Endothelial cell of umbilical vein (primary cell): ENCODE measurements around the gene CYP3A5. TPM values are rescaled to one million over a fixed set of nuclear protein-coding genes. Genes with fewer than 3 reads are reported as not detected.
A peak's percentile ranks its signal among the peaks of the same experiment; 100 is the strongest.

Experiments used
- BruUV-seq: library from RNA; stranded (reverse); fragments of 400-500 nt; replicated peaks from 2 replicates; lab custom pipeline; 2021; lab: Mats Ljungman, UMichigan
- CTCF ChIA-PET: fragments of 300-600, 350-600 bp; sonication (Branson Sonifier 250); formaldehyde crosslinking; loops from one replicate; lab custom pipeline; 2021; ENCODE audit warnings: antibody characterized with exemption, inconsistent platforms; lab: Charles Lee
- POLR2A ChIA-PET: fragments of 300-600, 350-600 bp; sonication (Branson Sonifier 250); formaldehyde crosslinking; loops from one replicate; lab custom pipeline; 2021; ENCODE audit warnings: antibody characterized with exemption, inconsistent platforms; lab: Charles Lee
- DNase-seq: peaks from one replicate; pipeline ENCODE4 v3.0.0-alpha.2; 2011; ENCODE audit warnings: low read depth, low spot score
- FAIRE-seq: peaks from 2 replicates; lab custom pipeline; 2011; peaks lifted over from hg19 to GRCh38; lab: Jason Lieb, UNC
- H2AFZ ChIP-seq: 2 replicates; pipeline ENCODE4 v1.6.0; 2012; ENCODE audit warnings: low read depth, low read length, control low read depth, inconsistent platforms
- H3K27ac ChIP-seq: 2 replicates; pipeline ENCODE4 v1.5.1; 2011; ENCODE audit warnings: low read depth, mild to moderate bottlenecking, control low read depth, low read length, moderate library complexity; ENCODE audit not compliant: insufficient read depth
- H3K27me3 ChIP-seq, 2 experiments: 2 replicates each; pipeline versions ENCODE4 v1.6.0 to v1.6.1; 2011; ENCODE audit warnings: low read length in 2 of 2, mixed read lengths in 1 of 2; ENCODE audit not compliant: control insufficient read depth in 2 of 2, insufficient read depth in 2 of 2
- H3K36me3 ChIP-seq, 2 experiments: 2 replicates in 1 of 2; 3 replicates in 1 of 2; pipeline ENCODE4 v1.5.1; 2011; ENCODE audit warnings: low read length in 2 of 2, mild to moderate bottlenecking in 1 of 2, moderate library complexity in 1 of 2; ENCODE audit not compliant: control insufficient read depth in 2 of 2, insufficient read depth in 2 of 2; ENCODE audit errors: extremely low read depth in 1 of 2
- H3K4me1 ChIP-seq: 3 replicates; pipeline ENCODE4 v1.5.1; 2011; ENCODE audit warnings: mild to moderate bottlenecking, low read length; ENCODE audit not compliant: control insufficient read depth, insufficient read depth; ENCODE audit errors: extremely low read depth
- H3K4me2 ChIP-seq: 2 replicates; pipeline ENCODE4 v1.6.1; 2011; ENCODE audit warnings: low read length, control low read depth, mixed read lengths; ENCODE audit not compliant: insufficient read depth
- H3K4me3 ChIP-seq, 3 experiments: fragments of 200-600 bp in 1 of 3; sonication (generic), shearing (Covaris generic) in 1 of 3; replicated peaks in 1 of 3; 2 replicates each; pipeline ENCODE4 v1.5.1; 2011 to 2016; ENCODE audit warnings: control low read depth in 3 of 3, low read length in 3 of 3, mild to moderate bottlenecking in 2 of 3, inconsistent platforms in 1 of 3, low read depth in 1 of 3, moderate library complexity in 1 of 3; ENCODE audit not compliant: insufficient read depth in 1 of 3
- H3K79me2 ChIP-seq: 2 replicates; pipeline ENCODE4 v1.6.0; 2012; ENCODE audit warnings: low read length, inconsistent platforms; ENCODE audit not compliant: control insufficient read depth, insufficient read depth
- H3K9ac ChIP-seq: replicated peaks from 2 replicates; pipeline ENCODE3; 2011; ENCODE audit warnings: low read length, control low read depth; ENCODE audit not compliant: insufficient read depth; ENCODE audit errors: extremely low read depth
- H3K9me1 ChIP-seq: replicated peaks from 3 replicates; pipeline ENCODE4 v1.6.0; 2011; ENCODE audit warnings: mild to moderate bottlenecking, low read length; ENCODE audit not compliant: control insufficient read depth, insufficient read depth; ENCODE audit errors: extremely low read depth
- H3K9me3 ChIP-seq: replicated peaks from 2 replicates; pipeline ENCODE4 v1.5.1; 2012; ENCODE audit warnings: low read length, inconsistent platforms; ENCODE audit not compliant: control insufficient read depth, insufficient read depth
- H4K20me1 ChIP-seq: replicated peaks from 2 replicates; pipeline ENCODE3; 2011; ENCODE audit warnings: mild to moderate bottlenecking, low read length; ENCODE audit not compliant: control insufficient read depth, insufficient read depth; ENCODE audit errors: extremely low read depth
- CTCF ChIP-seq, 2 donors: IDR thresholded peaks; 1 replicate in 1 of 2; 2 replicates in 1 of 2; pipeline ENCODE4 v1.5.1; 2011; ENCODE audit warnings: low read length in 2 of 2, mild to moderate bottlenecking in 2 of 2, moderate library complexity in 2 of 2, control low read depth in 1 of 2, inconsistent platforms in 1 of 2, low read depth in 1 of 2; ENCODE audit not compliant: insufficient read depth in 1 of 2; ENCODE audit errors: extremely low read depth in 1 of 2
- EZH2 ChIP-seq: IDR thresholded peaks from 2 replicates; pipeline ENCODE4 v1.6.1; 2012; ENCODE audit warnings: borderline replicate concordance, low read depth, mild to moderate bottlenecking, moderate library complexity, low read length, inconsistent platforms; ENCODE audit not compliant: severe bottlenecking
- FOS ChIP-seq: IDR thresholded peaks from 2 replicates; pipeline ENCODE4 v1.6.1; 2011; ENCODE audit warnings: mild to moderate bottlenecking, low read length, moderate library complexity, borderline replicate concordance; ENCODE audit not compliant: insufficient read depth
- GATA2 ChIP-seq: IDR thresholded peaks from 2 replicates; pipeline ENCODE4 v1.7.0; 2011; ENCODE audit warnings: low read depth, mild to moderate bottlenecking, moderate library complexity, mixed read lengths, low read length; ENCODE audit not compliant: insufficient read length, insufficient read depth
- JUN ChIP-seq: IDR thresholded peaks from 2 replicates; pipeline ENCODE4 v1.6.1; 2011; ENCODE audit warnings: borderline replicate concordance, low read depth; ENCODE audit not compliant: insufficient read length, insufficient read depth
- MAX ChIP-seq: IDR thresholded peaks from 2 replicates; pipeline ENCODE4 v1.6.1; 2011; ENCODE audit not compliant: insufficient read depth, insufficient read length
- MYC ChIP-seq: IDR thresholded peaks from one replicate; pipeline ENCODE4 v1.6.1; 2011; ENCODE audit warnings: mild to moderate bottlenecking, low read depth, low read length
- POLR2A ChIP-seq: IDR thresholded peaks from 2 replicates; pipeline ENCODE4 v1.6.1; 2012; ENCODE audit warnings: low read depth, mild to moderate bottlenecking, control low read depth, low read length
- POLR2AphosphoS5 ChIP-seq: IDR thresholded peaks from 2 replicates; pipeline ENCODE4 v1.6.1; 2012; ENCODE audit warnings: low read depth, mild to moderate bottlenecking, control low read depth, low read length, moderate library complexity; ENCODE audit not compliant: insufficient read depth
- dilution Hi-C: fragments of 300-500 bp; cut with MboI; formaldehyde crosslinking; loops from one replicate; pipeline ENCODE4 v1.15.0; 2019; ENCODE audit warnings: low sequenced_read_pairs; ENCODE audit not compliant: extremely low pct_ligation_motif_present
- intact Hi-C: fragments of 100-400 bp; cut with micrococcal nuclease; formaldehyde crosslinking; loops from one replicate; pipeline ENCODE4 v1.10.0; 2022
- polyA plus RNA-seq, 4 experiments: library from polyadenylated mRNA; depleted of rRNA in 3 of 4; stranded (reverse) in 3 of 4; unstranded in 1 of 4; fragments of >200 nt; gene quantifications; 2 replicates each; pipeline versions ENCODE4 v1.2.1 to v1.2.3, GENCODE V29; 2011 to 2012; ENCODE audit warnings: missing spikeins in 1 of 4
- total RNA-seq: library from RNA; stranded (reverse); gene quantifications from 2 replicates; pipeline ENCODE4 v1.2.3, GENCODE V29; 2021

Gene CYP3A5
- total and polyA plus RNA-seq, 2 donors (not counting 3 experiments of a cell fraction or from before 2014, with no cell fraction given): not detected

GRCh38 chr7:99615989-99616358 is 63.8 kb downstream of the CYP3A5 start:
- POLR2A ChIA-PET: no interaction called here
- no peaks in the 10 kb centered on the region for H3K9me1 ChIP-seq
- DNase-seq: no peak
- peak overlapping the region in 1 of 3 experiments; percentile 75 for H3K4me3 ChIP-seq
- no peaks in the 10 kb centered on the region for H3K9me3 ChIP-seq
- no peaks in the 10 kb centered on the region for H4K20me1 ChIP-seq
- CTCF ChIA-PET: interaction anchor here (0.9 to 3.6 kb wide), 7 partner anchors 8 to 207 kb away, joined by 3 to 18 read pairs (median 6); partner anchors contain the start of genes BUD31, PDAP1, TMEM225B and ZNF655
- peaks cover 10% of the 10 kb centered on the region for H3K79me2 ChIP-seq
- H2AFZ ChIP-seq: peak overlapping the region; percentile 99
- no TSS peak for BruUV-seq
- peaks cover 9% of the 10 kb centered on the region for H3K4me1 ChIP-seq
- H3K36me3 ChIP-seq: peaks cover 0 to 15% of the 10 kb centered on the region in 2 experiments
- no peak for FAIRE-seq
- dilution Hi-C loops: no loop called here
- H3K27me3 ChIP-seq: peaks cover 0 to 3% of the 10 kb centered on the region in 2 experiments
- H3K27ac ChIP-seq: no peak overlapping the region
- intact Hi-C loops: loop anchor here (1.0 to 2.0 kb wide), 3 partner anchors 57 to 143 kb away; partner anchors contain the start of genes ZKSCAN5, ZNF655 and ZNF789
- no peak overlapping the region for H3K9ac ChIP-seq
- H3K4me2 ChIP-seq: peak overlapping the region; percentile 89
- TF ChIP-seq CTCF (IDR thresholded peaks at IDR 0.05; ENCODE audit: extremely low read depth in 1 of 2, insufficient read depth in 1 of 2, low read depth in 1 of 2, low read length in 2 of 2) (no peak), EZH2 (no peak), MYC (no peak), POLR2A (no peak), MAX (no peak), POLR2AphosphoS5 (no peak), JUN (no peak), FOS (no peak), GATA2 (no peak)
